NCI-H2081 (cell line): ENCODE measurements around the gene PZP.

Experiments used
- DNase-seq, 2 experiments: peaks; one replicate each; lab custom pipeline; 2025; lab: John Stamatoyannopoulos, UW

PZP gene

DNA sequence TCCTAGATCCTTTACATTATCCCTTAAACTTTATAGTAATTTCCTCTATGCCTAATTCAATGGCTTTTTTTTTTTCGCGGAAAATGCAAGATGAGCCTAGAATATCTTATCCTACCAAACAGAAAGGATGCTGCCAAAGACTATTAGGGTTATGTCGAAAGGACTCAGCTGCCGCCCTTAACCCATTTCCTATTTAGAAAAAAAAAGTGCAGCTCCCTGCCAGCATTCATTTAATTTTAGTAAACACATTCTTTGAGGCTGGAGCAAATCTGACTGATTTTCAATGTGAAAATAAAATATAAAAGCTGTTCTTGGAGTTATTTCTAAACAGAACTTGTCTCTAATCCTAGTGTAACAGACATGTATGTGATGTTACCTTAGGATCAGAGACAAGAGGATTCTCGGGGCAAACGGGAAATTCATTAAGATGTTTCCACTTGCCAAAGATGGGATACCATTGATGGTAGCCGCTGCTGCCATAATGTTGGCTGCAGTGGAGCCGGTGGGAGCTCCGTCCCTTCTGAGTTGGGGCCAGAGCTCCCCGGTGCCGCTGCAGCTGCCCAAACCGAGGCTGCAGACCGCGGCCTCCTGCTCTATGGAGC is 84.3 kb downstream of the PZP start:
- no peak for DNase-seq

DNA sequence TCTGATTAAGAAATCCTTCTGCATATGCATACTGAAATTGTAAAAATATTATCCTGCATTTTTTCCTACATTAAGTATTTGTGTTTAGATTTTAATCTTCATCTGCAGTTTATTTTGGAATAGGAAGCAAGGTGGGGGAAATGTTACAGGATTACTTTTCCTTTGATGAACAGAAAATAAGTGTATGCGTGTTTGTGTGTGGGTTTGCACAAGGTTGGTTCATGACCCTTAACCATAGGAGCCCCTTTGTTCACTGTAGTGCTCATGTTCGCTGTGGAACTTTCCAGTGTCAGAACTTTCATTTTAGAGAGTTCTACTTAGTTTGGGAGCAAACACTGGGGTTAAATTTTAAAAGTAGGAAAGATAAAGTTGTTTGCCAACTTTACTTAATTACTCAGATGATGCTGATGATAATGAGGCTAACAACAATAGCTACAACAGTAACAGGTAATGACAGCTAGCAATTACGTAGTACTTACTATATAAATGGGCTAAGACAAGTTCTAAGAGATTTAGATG is 86.0 kb downstream of the PZP start:
- no peak for DNase-seq

DNA sequence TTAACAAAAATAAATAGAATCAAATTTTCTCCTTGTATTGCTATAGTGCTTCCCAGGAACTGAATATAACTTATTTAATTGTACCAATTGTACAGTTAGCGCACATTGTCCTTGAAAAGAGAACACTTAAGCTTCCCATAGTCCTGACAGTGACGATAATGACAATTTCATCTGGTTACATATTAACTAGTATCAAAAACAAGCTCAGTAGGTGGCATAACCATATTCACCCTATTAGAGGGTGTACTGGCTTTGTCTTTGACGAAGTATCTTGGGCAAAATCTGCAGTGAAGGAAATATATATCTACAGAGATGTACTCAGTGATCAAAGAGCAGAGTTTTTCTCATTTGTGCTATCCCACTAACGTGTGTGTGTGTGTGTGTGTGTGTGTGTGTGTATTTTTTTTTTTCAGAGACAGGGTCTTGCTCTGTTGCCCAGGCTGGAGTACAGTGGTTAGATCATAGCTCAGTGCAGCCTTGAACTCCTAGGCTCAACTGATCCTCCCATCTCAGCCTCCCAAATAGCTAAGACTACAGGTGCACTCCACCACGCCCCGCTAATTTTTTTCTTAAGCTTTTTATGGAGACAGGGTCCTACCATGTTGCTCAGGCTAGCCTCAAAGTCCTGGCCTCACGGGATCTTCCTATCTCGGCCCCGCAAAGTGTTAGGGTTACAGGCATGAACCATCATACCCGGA is 87.6 kb downstream of the PZP start:
- DNase-seq, result no peak

GRCh38 chr12:9118158-9118557 is 90.0 kb downstream of the PZP start:
- DNase-seq, result no peak

DNA sequence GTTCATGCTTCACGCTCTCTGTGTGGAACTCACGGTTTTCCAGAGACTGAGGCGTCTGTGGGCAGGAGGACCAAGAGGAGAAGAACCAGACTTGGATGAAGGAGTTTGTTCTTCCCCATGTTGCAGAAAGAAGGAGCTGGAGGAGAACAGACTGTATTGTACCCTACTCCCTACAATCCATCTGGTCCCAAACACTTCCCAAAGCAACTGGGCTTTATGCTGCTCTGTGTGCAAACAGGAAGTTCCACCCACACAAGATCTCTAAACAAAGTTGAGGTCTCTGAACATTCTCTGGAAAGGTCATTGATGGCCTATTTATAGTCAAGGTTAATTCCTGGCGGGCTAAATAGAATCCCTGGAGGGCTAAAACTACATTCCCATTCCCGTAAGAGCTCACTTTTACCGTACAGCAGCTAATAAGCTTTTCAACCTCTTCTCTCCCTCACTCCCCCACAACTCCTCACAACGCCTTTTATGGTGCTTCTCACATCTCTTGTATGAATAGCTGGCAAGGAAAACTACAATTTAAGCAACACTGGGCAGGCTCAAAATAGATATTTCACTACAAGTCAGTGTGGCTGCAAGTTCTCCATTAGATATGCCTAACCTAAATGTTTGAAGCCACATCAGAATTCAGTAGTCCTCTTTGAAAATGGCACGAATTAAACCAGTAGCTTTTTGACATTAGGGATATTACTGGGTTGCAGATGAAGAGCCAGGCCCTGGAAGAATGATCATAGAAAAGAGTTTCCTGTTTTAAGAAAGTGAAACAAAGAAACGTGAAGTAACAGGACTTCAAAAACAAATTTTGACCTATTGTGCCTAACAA is 92.2 kb downstream of the PZP start, which contains the start of gene A2M:
Gene A2M, minus strand, starts transcription at position 189 of the 829 bp plus-strand sequence. Its CDS starts 70 bp downstream, at position 119.
- no peak for DNase-seq

DNA sequence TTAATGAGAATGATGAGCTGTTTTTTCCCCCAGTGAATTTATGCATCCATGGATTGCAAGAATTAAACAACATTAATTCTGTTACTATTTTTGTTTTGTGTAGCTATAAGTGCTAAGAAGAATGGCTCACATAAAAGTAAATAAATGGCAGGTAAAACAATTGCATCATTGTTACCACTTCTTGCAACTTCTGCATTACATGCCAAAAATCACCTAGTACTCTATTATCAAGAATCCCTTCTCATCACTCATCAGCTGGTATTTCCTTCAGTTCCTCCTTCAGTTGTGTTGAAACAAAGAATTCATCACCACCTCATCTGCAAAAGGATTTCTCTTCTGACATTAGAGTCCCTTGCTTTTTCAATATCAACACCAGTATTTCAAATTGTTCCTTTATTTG is 93.2 kb downstream of the PZP start:
- DNase-seq, result no peak

GRCh38 chr12:9113987-9114309 is 94.2 kb downstream of the PZP start:
- DNase-seq, result no peak

DNA sequence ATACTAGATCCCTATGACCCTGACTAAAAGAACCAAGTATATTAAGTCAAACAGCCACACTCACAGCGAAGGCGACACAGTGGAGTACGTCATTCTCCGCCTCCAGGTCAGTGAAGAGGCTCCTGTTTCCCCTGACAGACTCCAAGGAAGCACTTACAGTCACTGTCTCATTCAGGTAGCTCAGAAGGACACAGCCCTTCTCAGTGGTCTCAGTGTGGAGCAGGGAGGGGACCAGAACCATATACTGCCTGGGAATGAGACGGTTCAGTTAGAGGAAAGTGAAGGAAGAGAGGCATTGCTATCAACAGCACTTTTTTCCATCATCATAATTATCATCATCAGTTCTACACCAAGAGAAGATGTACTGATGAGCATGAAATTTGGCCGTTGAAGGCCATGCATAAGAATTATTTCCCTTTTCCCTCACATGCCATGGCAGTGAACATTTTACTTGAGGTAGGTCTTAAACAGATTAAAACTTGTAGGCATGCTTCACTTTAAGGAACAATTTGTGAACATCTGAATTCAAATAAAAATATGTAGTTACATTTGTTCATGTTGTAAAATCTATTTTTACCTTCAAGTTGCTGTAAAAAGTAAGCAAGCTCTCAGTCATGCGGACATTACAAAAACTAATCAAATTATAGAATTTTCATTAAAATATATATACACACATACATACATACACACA is 94.8 kb downstream of the PZP start:
- DNase-seq, result no peak

DNA sequence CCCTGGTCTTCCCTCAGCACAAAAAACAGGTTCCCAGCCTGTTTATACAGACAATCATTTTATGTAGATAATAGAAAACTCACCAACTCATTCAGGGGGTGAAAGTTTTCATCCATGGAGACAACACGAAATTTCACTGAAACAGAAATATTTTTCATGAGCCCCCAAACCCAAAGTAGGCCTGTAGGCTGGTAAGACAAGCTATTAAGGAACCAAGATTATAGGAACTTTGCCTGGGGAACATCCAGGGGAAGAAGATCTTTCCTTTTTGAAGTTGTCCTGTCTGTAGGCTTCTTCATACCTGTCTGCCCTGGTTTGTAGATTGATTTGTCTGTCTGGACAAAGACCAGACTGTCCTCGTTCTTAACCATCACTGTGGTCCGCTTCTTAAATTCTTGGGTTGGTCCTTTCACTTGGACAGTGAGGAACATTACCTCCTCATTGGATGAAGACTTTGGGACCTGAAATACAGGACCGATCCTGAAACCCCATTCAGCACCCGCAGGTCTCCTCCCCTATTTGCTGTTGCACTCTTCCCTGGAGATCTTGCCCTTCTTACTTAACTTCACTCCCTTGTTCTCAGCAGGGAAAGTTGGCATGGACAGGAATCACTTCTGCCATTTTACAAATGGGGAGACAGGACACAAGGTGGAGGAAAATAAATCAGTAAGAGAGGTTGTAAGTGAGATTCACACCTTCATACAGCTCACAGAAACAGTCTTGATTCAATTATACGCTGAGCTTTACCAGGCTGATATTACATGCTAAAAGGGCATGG is 95.9 kb downstream of the PZP start:
- no peak for DNase-seq

GRCh38 chr12:9111525-9111924 is 96.7 kb downstream of the PZP start:
- no peak for DNase-seq

DNA sequence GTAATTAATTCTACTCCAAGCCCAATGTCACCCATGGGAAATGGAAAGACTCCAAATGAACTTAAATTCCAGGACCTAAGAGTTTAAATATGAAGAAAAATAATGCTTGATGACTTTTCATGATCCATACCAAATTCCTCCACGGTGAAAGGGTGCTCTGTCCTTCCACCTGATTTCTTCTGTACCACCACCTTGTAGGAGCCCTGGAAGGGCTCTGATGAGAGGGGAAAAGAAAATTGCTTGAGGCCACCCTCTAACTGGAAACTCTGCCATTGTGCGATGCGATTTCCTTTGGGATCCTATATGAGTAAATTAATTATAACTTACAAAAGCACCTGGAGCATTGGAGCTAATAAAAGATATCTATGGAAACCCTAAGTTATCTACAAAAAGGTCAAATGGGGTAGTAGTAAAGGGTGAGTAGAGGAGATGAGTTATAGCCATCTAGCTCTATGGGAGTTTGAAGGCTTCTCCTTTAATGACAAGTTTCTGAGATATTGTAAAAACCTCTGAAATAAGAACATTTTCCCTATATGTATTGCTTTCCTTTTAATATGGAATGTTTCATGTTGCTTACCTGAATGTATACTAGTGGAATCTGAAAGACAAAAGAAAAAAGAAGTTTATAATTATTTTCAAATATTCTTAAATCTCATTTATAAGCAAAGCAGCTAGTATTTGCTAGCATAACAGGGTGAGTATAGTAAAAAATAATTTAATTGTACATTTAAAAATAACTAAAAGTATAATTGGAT is 98.3 kb downstream of the PZP start:
- DNase-seq, result no peak

DNA sequence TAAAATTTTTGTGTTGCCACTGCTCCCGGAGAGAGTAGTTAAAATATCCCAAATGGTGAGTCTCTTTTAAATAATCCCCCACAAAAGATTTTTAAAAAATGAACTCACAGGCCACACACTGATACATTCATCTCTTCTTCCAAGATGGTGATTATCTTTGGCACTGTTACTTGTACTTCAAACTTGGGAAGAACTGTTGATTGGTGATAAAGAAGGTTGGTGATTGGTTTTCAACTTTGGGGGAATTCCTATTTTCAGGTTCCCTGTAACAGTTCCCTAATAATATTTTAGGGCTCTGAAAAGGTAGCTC is 99.0 kb downstream of the PZP start:
- no peak for DNase-seq

DNA sequence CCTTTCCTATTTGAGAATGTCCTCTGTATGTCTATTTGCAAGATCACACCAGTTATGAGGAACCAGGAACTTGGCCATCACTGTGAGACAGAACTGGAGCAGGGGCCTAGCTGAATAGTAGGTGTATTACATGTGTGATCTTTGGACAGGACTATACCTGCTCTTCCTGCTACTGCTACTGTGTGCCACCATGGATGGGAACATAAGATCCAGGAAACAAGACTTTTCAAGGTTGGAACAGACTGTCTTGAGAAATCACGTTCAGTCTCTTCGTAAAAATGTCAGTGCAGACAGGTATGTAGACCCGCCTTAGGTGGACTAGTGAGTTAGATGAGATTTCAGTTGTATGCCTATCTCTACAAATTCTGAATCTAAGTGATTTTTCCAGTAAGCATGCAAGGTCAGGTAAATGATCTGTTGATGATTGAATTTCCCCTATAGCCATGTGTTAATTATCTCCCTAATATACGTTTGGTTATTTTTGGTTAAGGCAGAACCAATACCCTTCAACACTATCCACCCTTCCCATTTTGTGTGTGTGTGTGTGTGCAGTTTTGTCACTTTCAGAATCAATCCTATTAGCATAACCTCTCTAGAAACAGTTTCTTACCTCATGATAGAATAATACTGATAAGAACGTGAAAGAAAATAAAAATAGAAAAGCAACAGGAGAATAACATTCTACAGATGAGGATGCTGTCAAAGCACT is 99.5 kb downstream of the PZP start:
- DNase-seq, result no peak

DNA sequence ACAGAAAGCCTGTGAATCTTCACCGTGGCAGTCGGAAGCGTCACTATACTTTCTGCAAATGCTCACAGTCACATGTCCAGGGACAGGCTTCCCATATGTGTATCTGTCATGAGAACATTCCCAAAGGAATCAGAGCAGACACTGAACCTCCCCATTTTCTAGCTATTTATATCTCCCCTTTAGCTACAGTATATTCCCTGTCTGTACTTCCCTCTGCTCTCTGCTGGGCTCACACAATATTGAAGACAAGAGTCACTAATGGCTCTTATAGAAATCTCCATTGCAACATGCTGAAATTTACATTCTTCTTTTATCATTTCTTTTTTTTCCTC is 100.7 kb downstream of the PZP start:
- DNase-seq, result no peak

DNA sequence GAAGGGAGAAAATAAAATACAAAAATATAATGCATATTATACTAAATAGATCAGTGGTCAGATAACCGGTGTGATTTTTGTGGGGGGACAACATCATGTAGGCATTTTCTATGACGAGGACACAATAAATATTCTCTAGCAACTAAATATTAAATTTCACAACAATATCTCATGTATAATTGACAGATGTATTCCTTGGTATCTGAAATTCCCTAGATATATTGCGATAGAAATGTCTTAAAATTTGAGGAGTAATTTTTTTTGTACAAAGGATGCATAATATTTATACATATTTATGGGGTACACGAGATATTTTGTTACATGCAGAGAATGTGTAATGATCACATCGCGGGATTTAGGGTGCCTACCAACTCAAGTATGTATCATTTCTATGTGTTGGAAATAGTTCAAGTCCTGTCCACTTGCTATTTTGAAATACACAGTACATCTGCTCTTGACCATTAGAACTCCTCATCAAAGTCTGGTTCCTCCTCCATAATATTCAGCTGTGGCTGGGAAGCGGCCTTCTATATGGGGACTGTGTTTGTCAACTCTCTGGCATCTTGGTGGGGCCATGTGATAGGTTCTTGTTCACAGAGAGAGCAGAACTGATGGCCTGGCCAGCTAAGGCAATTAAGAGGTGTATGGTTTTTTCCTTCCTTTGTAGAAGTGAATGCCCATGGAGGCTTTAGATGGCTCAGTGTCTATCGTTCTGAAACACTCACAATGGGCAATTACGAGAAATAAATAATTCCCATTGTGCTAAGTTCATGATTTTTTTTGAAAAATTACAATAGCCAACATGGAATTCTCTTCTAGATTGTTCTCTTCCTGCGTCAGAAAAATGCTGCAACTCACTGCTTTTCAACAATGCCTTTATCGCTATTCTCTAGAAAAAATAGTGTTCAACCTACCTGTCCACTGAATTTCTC is 101.3 kb downstream of the PZP start:
- no peak for DNase-seq

DNA sequence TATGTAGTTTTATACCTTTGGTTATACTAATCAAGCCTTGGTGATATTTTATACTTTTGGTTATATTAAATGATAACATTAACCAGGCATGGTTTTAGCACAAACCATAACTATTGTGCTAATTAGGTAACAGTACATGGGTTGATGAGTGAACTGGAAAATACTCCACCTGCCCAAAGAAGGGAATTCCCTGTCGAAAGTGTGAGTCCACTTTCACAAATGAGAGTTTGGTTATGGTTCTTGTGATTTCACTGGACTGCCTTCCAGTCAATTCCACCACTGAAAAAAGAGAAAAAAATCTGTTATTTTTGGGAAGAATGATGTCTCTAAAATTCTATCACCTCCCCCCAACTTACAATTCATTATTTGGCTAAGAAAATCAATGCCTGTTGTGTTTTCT is 102.1 kb downstream of the PZP start:
- DNase-seq, result no peak

- DNase-seq, result no peak
Observed at GRCh38 chr12:9104767-9105423, 103.3 kb downstream of the PZP start.

- DNase-seq, result no peak
Observed at GRCh38 chr12:9104087-9104486, 104.1 kb downstream of the PZP start.
